IMR-90 (cell line): ENCODE data around the gene ZNF217. TPM values are rescaled to one million over a fixed set of nuclear protein-coding genes. Genes with fewer than 3 reads are reported as not detected.

Source experiments
- ATAC-seq: fragments of 200-7000 bp; cut with Tn5 transposase; 2 replicates; pipeline ENCODE4 v1.9.1; 2020; ENCODE audit warnings: low read depth, mild to moderate bottlenecking, moderate library complexity
- BruUV-seq: library from RNA; stranded (reverse); fragments of 400-500 nt; replicated peaks from 2 replicates; lab custom pipeline; 2021; lab: Mats Ljungman, UMichigan
- CTCF ChIA-PET: fragments of 300-600 bp; formaldehyde crosslinking; extraction: SDS; loops from one replicate; lab custom pipeline; 2021; ENCODE audit warnings: antibody characterized with exemption; lab: Yijun Ruan, JAX
- POLR2A ChIA-PET: fragments of 300-600 bp; sonication (Branson Sonifier 250); formaldehyde crosslinking; loops from one replicate; lab custom pipeline; 2022; ENCODE audit warnings: antibody characterized with exemption; ENCODE audit not compliant: unreplicated experiment; lab: Charles Lee
- DNase-seq: peaks from one replicate; pipeline ENCODE4 v3.0.0; 2013
- H2AFZ ChIP-seq: replicated peaks from 2 replicates; pipeline ENCODE3; 2013; ENCODE audit warnings: low read length, mild to moderate bottlenecking; ENCODE audit not compliant: poor library complexity
- H2AK5ac ChIP-seq: 2 replicates; pipeline ENCODE4 v1.6.1; 2013; ENCODE audit warnings: low read depth, low read length, inconsistent platforms
- H2AK9ac ChIP-seq: replicated peaks from 2 replicates; pipeline ENCODE3; 2013; ENCODE audit warnings: mild to moderate bottlenecking, low read depth, low read length, moderate library complexity; ENCODE audit not compliant: poor library complexity
- H2BK120ac ChIP-seq: 2 replicates; pipeline ENCODE4 v1.6.1; 2013; ENCODE audit warnings: low read depth, low read length, inconsistent platforms
- H2BK15ac ChIP-seq: 3 replicates; pipeline ENCODE4 v1.6.1; 2013; ENCODE audit warnings: low read depth, low read length, inconsistent platforms
- H2BK20ac ChIP-seq: 2 replicates; pipeline ENCODE4 v1.6.1; 2013; ENCODE audit warnings: low read depth, mild to moderate bottlenecking, inconsistent platforms, low read length, moderate library complexity
- H2BK5ac ChIP-seq: 2 replicates; pipeline ENCODE4 v1.6.1; 2013; ENCODE audit warnings: mild to moderate bottlenecking, low read depth, low read length, inconsistent platforms; ENCODE audit not compliant: poor library complexity, severe bottlenecking
- H3K14ac ChIP-seq: replicated peaks from 2 replicates; pipeline ENCODE4 v1.6.1; 2013; ENCODE audit warnings: low read depth, low read length, inconsistent platforms
- H3K18ac ChIP-seq: 2 replicates; pipeline ENCODE4 v1.6.1; 2013; ENCODE audit warnings: low read depth, low read length, control low read depth
- H3K23ac ChIP-seq: 2 replicates; pipeline ENCODE4 v1.6.1; 2013; ENCODE audit warnings: low read depth, low read length, inconsistent platforms
- H3K27ac ChIP-seq: 2 replicates; pipeline ENCODE4 v1.5.1; 2013; ENCODE audit warnings: mild to moderate bottlenecking, control low read depth, low read length; ENCODE audit not compliant: insufficient read depth
- H3K27me3 ChIP-seq: 2 replicates; pipeline ENCODE4 v1.6.1; 2013; ENCODE audit warnings: low read length; ENCODE audit not compliant: control insufficient read depth, insufficient read depth
- H3K36me3 ChIP-seq: 2 replicates; pipeline ENCODE4 v1.6.1; 2013; ENCODE audit warnings: low read length, mixed read lengths; ENCODE audit not compliant: control insufficient read depth, insufficient read depth
- H3K4ac ChIP-seq: 2 replicates; pipeline ENCODE4 v1.6.1; 2013; ENCODE audit warnings: low read depth, low read length, inconsistent platforms
- H3K4me1 ChIP-seq: 2 replicates; pipeline ENCODE4 v1.6.1; 2013; ENCODE audit warnings: low read length, mixed read lengths; ENCODE audit not compliant: control insufficient read depth, insufficient read depth
- H3K4me2 ChIP-seq: 2 replicates; pipeline ENCODE4 v1.6.1; 2013; ENCODE audit warnings: low read depth, mild to moderate bottlenecking, control low read depth, low read length, moderate library complexity
- H3K4me3 ChIP-seq: 2 replicates; pipeline ENCODE4 v1.5.1; 2013; ENCODE audit warnings: low read depth, mild to moderate bottlenecking, control low read depth, low read length, moderate library complexity; ENCODE audit not compliant: insufficient read depth
- H3K56ac ChIP-seq: 2 replicates; pipeline ENCODE4 v1.6.1; 2013; ENCODE audit warnings: low read length, inconsistent platforms; ENCODE audit not compliant: insufficient read depth; ENCODE audit errors: extremely low read depth
- H3K79me1 ChIP-seq, 2 experiments: 2 replicates each; pipeline ENCODE4 v1.6.1; 2013; ENCODE audit warnings: low read length in 2 of 2, inconsistent platforms in 1 of 2, low read depth in 1 of 2
- H3K9ac ChIP-seq: 2 replicates; pipeline ENCODE4 v1.6.1; 2013; ENCODE audit warnings: low read depth, low read length, control low read depth
- H3K9me1 ChIP-seq: 2 replicates; pipeline ENCODE4 v1.6.1; 2013; ENCODE audit warnings: low read length, inconsistent platforms; ENCODE audit not compliant: insufficient read depth
- H3K9me3 ChIP-seq: 2 replicates; pipeline ENCODE4 v1.6.1; 2013; ENCODE audit warnings: low read length; ENCODE audit not compliant: control insufficient read depth, insufficient read depth
- H4K20me1 ChIP-seq: 2 replicates; pipeline ENCODE4 v1.6.1; 2013; ENCODE audit warnings: low read length, inconsistent platforms; ENCODE audit not compliant: insufficient read depth
- H4K5ac ChIP-seq: 2 replicates; pipeline ENCODE4 v1.6.1; 2013; ENCODE audit warnings: mild to moderate bottlenecking, low read depth, low read length, control low read depth
- H4K8ac ChIP-seq, 2 experiments: 2 replicates each; pipeline ENCODE4 v1.6.1; 2013; ENCODE audit warnings: low read depth in 2 of 2, low read length in 2 of 2, control low read depth in 1 of 2, inconsistent platforms in 1 of 2
- H4K91ac ChIP-seq: 2 replicates; pipeline ENCODE4 v1.6.1; 2013; ENCODE audit warnings: low read depth, low read length, inconsistent platforms; ENCODE audit not compliant: insufficient read depth
- FOS ChIP-seq: fragments of 150-350 bp; IDR thresholded peaks from 2 replicates; pipeline ENCODE4 v1.6.1; 2016; ENCODE audit warnings: low read depth, low read length
- MAFK ChIP-seq: IDR thresholded peaks from 2 replicates; pipeline ENCODE4 v1.6.1; 2012; ENCODE audit warnings: low read depth, low read length, improper control_type of control experiment
- MAZ ChIP-seq: IDR thresholded peaks from 2 replicates; pipeline ENCODE4 v1.6.1; 2012; ENCODE audit warnings: low read depth, mild to moderate bottlenecking, low read length, improper control_type of control experiment, moderate library complexity, borderline replicate concordance
- MXI1 ChIP-seq: IDR thresholded peaks from 2 replicates; pipeline ENCODE4 v1.6.1; 2012; ENCODE audit warnings: low read depth, mild to moderate bottlenecking, low read length, moderate library complexity, borderline replicate concordance
- RCOR1 ChIP-seq: IDR thresholded peaks from 2 replicates; pipeline ENCODE4 v1.6.1; 2012; ENCODE audit warnings: mild to moderate bottlenecking, low read length, improper control_type of control experiment; ENCODE audit not compliant: insufficient replicate concordance
- RFX5 ChIP-seq: IDR thresholded peaks from 2 replicates; pipeline ENCODE4 v1.8.0; 2012; ENCODE audit warnings: low read depth, mild to moderate bottlenecking, low read length, moderate library complexity
- WGBS, 2 experiments: methylation state at CpG; one replicate each; pipeline versions ENCODE4 v1.1.5 to v1.1.7; 2013; ENCODE audit warnings: missing lambda C conversion rate in 2 of 2; ENCODE audit not compliant: insufficient read length in 1 of 2; ENCODE audit errors: extremely low coverage in 2 of 2; 5-methylcytosine and 5-hydroxymethylcytosine counted together
- dilution Hi-C: fragments of 300-500 bp; cut with HindIII; formaldehyde crosslinking; loops from one replicate; pipeline ENCODE4 v1.14.3; 2018; ENCODE audit warnings: low sequenced_read_pairs; ENCODE audit not compliant: unreplicated experiment
- in situ Hi-C: fragments of 300-500 bp; cut with MboI; formaldehyde crosslinking; loops from 3 replicates; pipeline ENCODE4 v1.14.3; 2019; ENCODE audit warnings: low sequenced_read_pairs, inconsistent platforms, mixed read lengths
- intact Hi-C: fragments of 100-400 bp; cut with micrococcal nuclease; formaldehyde crosslinking; loops from 2 replicates; pipeline ENCODE4 v1.10.0; 2022
- polyA plus RNA-seq, 3 experiments: library from polyadenylated mRNA; depleted of rRNA; stranded (reverse); fragments of >200 nt; gene quantifications; 2 replicates each; pipeline ENCODE4 v1.2.3, GENCODE V29; 2012; ENCODE audit warnings: low replicate concordance in 1 of 3
- total RNA-seq: library from RNA; depleted of rRNA; stranded (reverse); fragments of >200 nt; gene quantifications from 2 replicates; pipeline ENCODE4 v1.2.3, GENCODE V29; 2012
- TF ChIP-seq, protein P1 (sequence below): fragments of 150-350 bp; IDR thresholded peaks from 2 replicates; pipeline ENCODE4 v1.6.1; 2017; ENCODE audit warnings: mild to moderate bottlenecking, antibody characterized with exemption, low read length, low read depth

ZNF217 gene
- total and polyA plus RNA-seq, 2 of the 4 experiments (the other 2 are of a cell fraction): 9.1 to 27.8 TPM

DNA sequence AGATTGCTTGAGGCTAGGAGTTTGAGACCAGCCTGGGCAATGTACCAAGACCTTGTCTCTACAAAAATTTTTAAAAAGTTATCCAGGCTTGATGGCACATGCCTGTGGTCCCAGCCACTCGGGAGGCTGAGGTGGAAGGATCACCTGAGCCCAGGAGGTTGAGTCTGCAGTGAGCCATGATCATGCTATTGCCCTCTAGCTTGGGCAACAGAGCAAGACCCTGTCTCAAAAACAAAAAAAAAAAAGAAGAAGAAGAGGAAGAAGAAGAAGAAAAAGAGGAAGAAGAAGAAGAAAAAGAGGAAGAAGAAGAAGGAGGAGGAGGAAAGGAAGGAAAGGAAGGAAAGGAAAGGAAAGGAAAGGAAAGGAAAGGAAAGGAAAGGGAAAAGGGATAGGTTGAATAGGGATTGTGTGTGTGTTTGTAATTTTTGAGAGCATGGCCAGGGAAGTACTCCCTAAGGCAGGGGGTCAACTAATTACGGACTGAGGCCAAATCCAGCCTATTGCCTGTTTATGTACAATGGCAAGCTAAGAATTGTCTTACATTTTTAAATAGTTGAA lies 43.0 kb upstream of the ZNF217 start:
- Histone ChIP-seq H3K9me1 (no peaks in the 10 kb centered on the region; the same call in 1 of the 2 replicates), H2BK5ac (no peak overlapping the region), H3K27me3 (no peaks in the 10 kb centered on the region), H3K79me1 (no peaks in the 10 kb centered on the region), H2BK15ac (no peak overlapping the region), H4K5ac (no peak overlapping the region), H3K27ac (no peak overlapping the region), H3K4me1 (no peaks in the 10 kb centered on the region), H3K4ac (no peak overlapping the region; the same call in 1 of the 2 replicates), H3K9ac (no peak overlapping the region), H3K36me3 (no peaks in the 10 kb centered on the region), H3K23ac (no peak overlapping the region), H3K18ac (no peak overlapping the region), H2BK20ac (no peak overlapping the region), H4K91ac (no peak overlapping the region), H3K4me3 (no peak overlapping the region), H3K9me3 (no peaks in the 10 kb centered on the region), H4K8ac (no peak overlapping the region), H3K4me2 (no peak overlapping the region), H2AFZ (no peak overlapping the region), H2AK5ac (no peak overlapping the region), H3K14ac (no peak overlapping the region), H2AK9ac (no peak overlapping the region), H4K20me1 (no peaks in the 10 kb centered on the region), H2BK120ac (no peak overlapping the region), H3K56ac (no peak overlapping the region)
- in situ Hi-C loops: no loop called here
- BruUV-seq: no TSS peak
- ATAC-seq: no peak
- WGBS, 2 experiments: no CpG with 5 or more reads among the region's 2 CpGs
- dilution Hi-C loops: no loop called here
- TF ChIP-seq RFX5 (no peak), RCOR1 (no peak), MAFK (no peak), FOS (no peak), MAZ (no peak), MXI1 (no peak)
- TF ChIP-seq, protein P1, sequence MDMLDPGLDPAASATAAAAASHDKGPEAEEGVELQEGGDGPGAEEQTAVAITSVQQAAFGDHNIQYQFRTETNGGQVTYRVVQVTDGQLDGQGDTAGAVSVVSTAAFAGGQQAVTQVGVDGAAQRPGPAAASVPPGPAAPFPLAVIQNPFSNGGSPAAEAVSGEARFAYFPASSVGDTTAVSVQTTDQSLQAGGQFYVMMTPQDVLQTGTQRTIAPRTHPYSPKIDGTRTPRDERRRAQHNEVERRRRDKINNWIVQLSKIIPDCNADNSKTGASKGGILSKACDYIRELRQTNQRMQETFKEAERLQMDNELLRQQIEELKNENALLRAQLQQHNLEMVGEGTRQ: no peak
- CTCF ChIA-PET: interaction anchor here (0.6 kb wide), 1 partner anchor 229 kb away, joined by 4 read pairs; no protein-coding TSS in a partner anchor
- no peak for DNase-seq
- POLR2A ChIA-PET: no interaction called here
- intact Hi-C loops: no loop called here
